SK-N-SH (cell line): ENCODE results near the gene DDA1. TPM values are rescaled to one million over a fixed set of nuclear protein-coding genes. Genes with fewer than 3 reads are reported as not detected.

Source experiments
- CTCF ChIA-PET: fragments of 300-600, 350-600 bp; formaldehyde crosslinking; extraction: SDS; loops from one replicate; lab custom pipeline; 2021; lab: Yijun Ruan, JAX
- POLR2A ChIA-PET: fragments of 350-600 bp; sonication (Branson Sonifier 250); formaldehyde crosslinking; extraction: SDS; loops from one replicate; lab custom pipeline; 2020; ENCODE audit warnings: antibody characterized with exemption, inconsistent platforms; lab: Yijun Ruan, JAX
- DNase-seq: peaks from one replicate; pipeline ENCODE4 v3.0.0; 2012
- H2AFZ ChIP-seq: fragments of 200-600 bp; sonication (generic); 2 replicates; pipeline ENCODE4 v1.8.1; 2016; ENCODE audit warnings: antibody characterized with exemption, mild to moderate bottlenecking, low read depth
- H3F3A ChIP-seq: fragments of 200-600 bp; sonication (generic); replicated peaks from 2 replicates; pipeline ENCODE3; 2016; ENCODE audit warnings: antibody characterized with exemption, mild to moderate bottlenecking; ENCODE audit not compliant: insufficient read depth
- H3K27ac ChIP-seq, 2 experiments: fragments of 200-500 bp in 1 of 2; fragments of 200-600 bp in 1 of 2; sonication (Bioruptor generic) in 1 of 2; sonication (generic), shearing (Covaris generic) in 1 of 2; 2 replicates each; pipeline versions ENCODE4 v1.5.1 to v1.6.1; 2014 to 2016; ENCODE audit warnings: low read depth in 2 of 2, inconsistent platforms in 1 of 2, low read length in 1 of 2, mild to moderate bottlenecking in 1 of 2, mixed read lengths in 1 of 2
- H3K27me3 ChIP-seq: fragments of 200-600 bp; sonication (generic), shearing (Covaris generic); 2 replicates; pipeline ENCODE4 v1.6.1; 2016; ENCODE audit warnings: mixed run types; ENCODE audit not compliant: insufficient read depth
- H3K36me3 ChIP-seq, 2 experiments: fragments of 200-500 bp in 1 of 2; fragments of 200-600 bp in 1 of 2; sonication (Bioruptor generic) in 1 of 2; sonication (generic) in 1 of 2; replicated peaks in 1 of 2; 2 replicates each; pipeline versions ENCODE3 to v1.5.1; 2014 to 2016; ENCODE audit warnings: low read length in 1 of 2, mild to moderate bottlenecking in 1 of 2; ENCODE audit not compliant: insufficient read depth in 2 of 2, control insufficient read depth in 1 of 2
- H3K4me1 ChIP-seq, 2 experiments: fragments of 200-500 bp in 1 of 2; fragments of 200-600 bp in 1 of 2; sonication (Bioruptor generic) in 1 of 2; sonication (generic), shearing (Covaris generic) in 1 of 2; 2 replicates each; pipeline versions ENCODE4 v1.5.1 to v1.6.1; 2014 to 2016; ENCODE audit warnings: low read depth in 1 of 2, low read length in 1 of 2, mixed run types in 1 of 2; ENCODE audit not compliant: insufficient read depth in 2 of 2, control insufficient read depth in 1 of 2
- H3K4me2 ChIP-seq: fragments of 200-600 bp; sonication (generic), shearing (Covaris generic); 2 replicates; pipeline ENCODE4 v1.6.1; 2017; ENCODE audit warnings: mixed run types
- H3K4me3 ChIP-seq, 2 experiments: fragments of 200-500 bp in 1 of 2; fragments of 200-600 bp in 1 of 2; sonication (Bioruptor generic) in 1 of 2; sonication (generic), shearing (Covaris generic) in 1 of 2; 2 replicates each; pipeline versions ENCODE4 v1.5.1 to v1.8.1; 2014 to 2016; ENCODE audit warnings: low read depth in 2 of 2, inconsistent platforms in 1 of 2, low read length in 1 of 2, mild to moderate bottlenecking in 1 of 2, mixed read lengths in 1 of 2, moderate library complexity in 1 of 2
- H3K79me2 ChIP-seq: fragments of 200-600 bp; sonication (generic); 2 replicates; pipeline ENCODE4 v1.8.1; 2017; ENCODE audit warnings: mild to moderate bottlenecking; ENCODE audit not compliant: insufficient read depth
- H3K9ac ChIP-seq: fragments of 200-600 bp; sonication (generic); 2 replicates; pipeline ENCODE4 v1.6.1; 2017; ENCODE audit warnings: mixed run types
- H3K9me2 ChIP-seq: fragments of 200-600 bp; sonication (generic); 2 replicates; pipeline ENCODE4 v1.6.1; 2017; ENCODE audit warnings: mixed run types
- H3K9me3 ChIP-seq: fragments of 200-600 bp; sonication (generic); 2 replicates; pipeline ENCODE4 v1.6.1; 2017; ENCODE audit warnings: mixed run types, mild to moderate bottlenecking, moderate library complexity
- H4K20me1 ChIP-seq: fragments of 200-600 bp; sonication (generic); 2 replicates; pipeline ENCODE4 v1.6.1; 2017; ENCODE audit warnings: mild to moderate bottlenecking, mixed run types; ENCODE audit not compliant: insufficient read depth
- CHD2 ChIP-seq: fragments of 150-350 bp; IDR thresholded peaks from 2 replicates; pipeline ENCODE4 v1.6.1; 2018; ENCODE audit warnings: low read length; ENCODE audit not compliant: partially characterized antibody
- ELF1 ChIP-seq: IDR thresholded peaks from 2 replicates; pipeline ENCODE4 v1.4.0; 2012
- FOXJ3 ChIP-seq: sonication (generic); formaldehyde crosslinking; IDR thresholded peaks from 2 replicates; pipeline ENCODE4 v1.5.1; 2020; ENCODE audit warnings: mild to moderate bottlenecking, missing genetic modification reagents
- FOXM1 ChIP-seq: IDR thresholded peaks from 2 replicates; pipeline ENCODE4 v1.4.0; 2012; ENCODE audit warnings: low read depth, mild to moderate bottlenecking
- GATA2 ChIP-seq: sonication (generic); formaldehyde crosslinking; IDR thresholded peaks from 2 replicates; pipeline ENCODE4 v1.5.0; 2020; ENCODE audit warnings: mild to moderate bottlenecking, missing genetic modification reagents
- JUND ChIP-seq: IDR thresholded peaks from 2 replicates; pipeline ENCODE4 v1.4.0; 2012
- MEF2A ChIP-seq: IDR thresholded peaks from 2 replicates; pipeline ENCODE4 v1.4.0; 2012; ENCODE audit warnings: low read depth, borderline replicate concordance
- NFIC ChIP-seq: IDR thresholded peaks from 2 replicates; pipeline ENCODE4 v1.4.0; 2012; ENCODE audit warnings: borderline replicate concordance
- POLR2AphosphoS5 ChIP-seq: IDR thresholded peaks from 2 replicates; pipeline ENCODE4 v1.6.1; 2012; ENCODE audit warnings: low read depth, low read length
- RFX5 ChIP-seq: IDR thresholded peaks from 2 replicates; pipeline ENCODE4 v1.6.1; 2012; ENCODE audit warnings: mild to moderate bottlenecking, improper control_type of control experiment, low read length
- TAF1 ChIP-seq: IDR thresholded peaks from 2 replicates; pipeline ENCODE4 v1.6.1; 2012; ENCODE audit warnings: low read depth, mild to moderate bottlenecking, low read length, moderate library complexity, borderline replicate concordance
- WGBS: methylation state at CpG from one replicate; pipeline ENCODE4 v1.1.6; 2017; ENCODE audit warnings: low lambda C conversion rate; 5-methylcytosine and 5-hydroxymethylcytosine counted together
- polyA plus RNA-seq, 3 experiments: library from polyadenylated mRNA; depleted of rRNA; stranded (reverse); fragments of >200 nt; gene quantifications; 2 replicates each; pipeline ENCODE4 v1.2.3, GENCODE V29; 2012
- TF ChIP-seq, protein P1 (sequence below): IDR thresholded peaks from 2 replicates; pipeline ENCODE4 v1.4.0; 2012; ENCODE audit warnings: low read depth
- TF ChIP-seq, protein P2 (sequence below): IDR thresholded peaks from 2 replicates; pipeline ENCODE4; 2012
- TF ChIP-seq, protein P3 (sequence below): fragments of 150-350 bp; IDR thresholded peaks from 2 replicates; pipeline ENCODE4 v1.6.1; 2016; ENCODE audit warnings: mild to moderate bottlenecking, low read depth, low read length

The DDA1 gene
- polyA plus RNA-seq, 1 of the 3 experiments (the other 2 are of a cell fraction), result 135 TPM

DNA sequence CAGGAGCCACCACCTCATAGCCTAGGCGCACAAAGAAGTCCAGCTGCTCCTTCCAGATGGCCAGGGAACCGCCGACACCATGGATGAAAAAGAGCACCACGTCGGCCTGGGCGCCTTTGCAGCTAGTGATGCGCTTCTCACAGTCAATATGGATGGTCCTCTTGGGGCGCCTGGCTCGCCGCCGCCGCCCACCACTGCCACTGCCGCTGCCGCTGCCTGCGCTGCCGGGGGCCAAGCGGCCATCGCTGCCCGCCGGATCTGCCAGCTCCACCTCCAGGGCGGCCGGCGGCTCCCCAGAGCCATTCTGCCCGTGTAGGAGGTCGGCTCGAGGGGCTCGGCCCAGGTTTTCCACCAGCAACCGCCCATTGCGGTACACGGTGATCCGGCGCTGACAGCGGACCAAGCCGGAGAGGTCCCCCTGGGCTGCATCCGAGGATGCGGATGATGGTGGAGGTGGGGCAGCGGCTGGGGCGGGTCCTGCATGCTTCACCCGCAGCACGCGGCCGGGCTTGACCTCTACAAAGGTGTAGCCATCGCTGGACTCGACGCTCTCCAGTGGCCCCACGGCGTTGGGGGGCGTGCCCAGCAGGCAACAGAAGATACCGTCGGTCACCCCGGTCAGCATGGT is 8.3 kb upstream of the DDA1 start:
- POLR2A ChIA-PET, result interaction anchor here (2.2 kb wide), 1 partner anchor 32 kb away, joined by 4 read pairs; no protein-coding TSS in a partner anchor

DNA sequence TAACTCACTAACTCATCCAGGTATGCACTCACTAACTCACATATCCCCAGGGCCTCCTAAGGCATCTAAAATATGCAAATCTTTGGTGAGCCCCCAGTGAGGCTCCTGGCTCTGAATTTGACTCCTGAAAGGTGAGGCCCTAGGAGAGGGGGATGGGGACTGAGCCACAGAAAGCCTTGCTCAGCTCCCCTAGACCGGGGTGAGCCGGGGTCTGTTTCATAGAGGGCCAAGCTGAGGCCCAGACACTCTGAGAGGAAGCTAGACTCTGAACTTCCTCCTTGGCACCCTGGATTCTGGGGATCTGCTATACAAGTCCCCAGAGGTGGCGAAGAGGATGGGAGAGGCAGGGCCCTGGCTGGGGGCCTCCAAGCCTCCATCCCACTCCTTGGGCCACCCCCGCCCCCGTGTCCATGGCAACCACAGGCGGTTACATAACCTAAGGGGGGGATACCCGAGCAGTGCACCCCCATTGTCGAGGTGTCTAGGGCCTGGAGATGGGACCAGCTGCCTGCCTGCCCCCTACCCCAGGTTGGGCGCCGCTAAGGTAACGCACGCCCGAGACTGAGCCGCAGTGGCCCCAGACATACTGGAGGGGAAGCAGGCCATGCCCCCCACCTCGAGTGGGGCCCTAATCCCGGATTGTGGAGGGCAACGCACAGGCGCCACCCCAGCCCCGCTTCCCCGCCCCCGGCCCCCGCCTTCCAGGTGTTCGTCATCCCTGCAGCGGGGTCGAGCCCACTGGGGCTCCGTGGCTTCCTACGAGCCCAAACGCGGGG is 6.8 kb upstream of the DDA1 start:
- WGBS, result 43% methylated on average over 6 of the region's 29 CpGs
- Histone ChIP-seq H4K20me1 (no peaks in the 10 kb centered on the region), H3K79me2 (peaks cover 17% of the 10 kb centered on the region), H3K27me3 (no peaks in the 10 kb centered on the region), H3K9ac (peak overlapping the region; percentile 71), H3K27ac (peak overlapping the region in 1 of 2 experiments; percentile 77; a peak in 2 of 4 replicates), H3K4me1 (peaks cover 12 to 27% of the 10 kb centered on the region in 2 experiments; a peak in 3 of 4 replicates), H3K36me3 (peaks cover 0 to 3% of the 10 kb centered on the region in 2 experiments), H3F3A (peaks cover 18% of the 10 kb centered on the region), H3K9me2 (no peaks in the 10 kb centered on the region), H2AFZ (peak overlapping the region; percentile 82), H3K4me2 (peak overlapping the region; percentile 87), H3K9me3 (no peaks in the 10 kb centered on the region), H3K4me3 (peak overlapping the region; percentile 72 to 73)
- TF ChIP-seq FOXJ3 (no peak), GATA2 (CRISPR knock-in tag) (no peak), TAF1 (no peak)
- ChIA-PET POLR2A (interaction anchor here (2.2 kb wide), 1 partner anchor 31 kb away, joined by 4 read pairs; no protein-coding TSS in a partner anchor), CTCF (interaction anchor here (0.6 to 2.5 kb wide), 3 partner anchors 9 to 44 kb away, joined by 3 to 17 read pairs (median 4); no protein-coding TSS in a partner anchor)
- DNase-seq, result no peak

More for the DNA sequence above, 8.3 kb upstream of the DDA1 start:
- Histone ChIP-seq H4K20me1 (no peaks in the 10 kb centered on the region), H3K9me2 (no peaks in the 10 kb centered on the region), H3F3A (peaks cover 22% of the 10 kb centered on the region), H2AFZ (no peak overlapping the region), H3K9ac (no peak overlapping the region), H3K4me2 (no peak overlapping the region), H3K4me1 (peaks cover 12 to 27% of the 10 kb centered on the region in 2 experiments; a peak in 3 of 4 replicates), H3K9me3 (no peaks in the 10 kb centered on the region), H3K27me3 (no peaks in the 10 kb centered on the region), H3K79me2 (peaks cover 2% of the 10 kb centered on the region; the same call in 1 of the 2 replicates), H3K27ac (no peak overlapping the region), H3K4me3 (no peak overlapping the region), H3K36me3 (peaks cover 0 to 3% of the 10 kb centered on the region in 2 experiments)
- TF ChIP-seq NFIC (no peak), JUND (no peak)
- 97% methylated on average over 11 of the region's 51 CpGs for WGBS
- DNase-seq, result no peak
- CTCF ChIA-PET, result interaction anchor here (1.0 kb wide), 1 partner anchor 147 kb away, joined by 3 read pairs; the partner anchor contains the start of gene TMEM221

DNA sequence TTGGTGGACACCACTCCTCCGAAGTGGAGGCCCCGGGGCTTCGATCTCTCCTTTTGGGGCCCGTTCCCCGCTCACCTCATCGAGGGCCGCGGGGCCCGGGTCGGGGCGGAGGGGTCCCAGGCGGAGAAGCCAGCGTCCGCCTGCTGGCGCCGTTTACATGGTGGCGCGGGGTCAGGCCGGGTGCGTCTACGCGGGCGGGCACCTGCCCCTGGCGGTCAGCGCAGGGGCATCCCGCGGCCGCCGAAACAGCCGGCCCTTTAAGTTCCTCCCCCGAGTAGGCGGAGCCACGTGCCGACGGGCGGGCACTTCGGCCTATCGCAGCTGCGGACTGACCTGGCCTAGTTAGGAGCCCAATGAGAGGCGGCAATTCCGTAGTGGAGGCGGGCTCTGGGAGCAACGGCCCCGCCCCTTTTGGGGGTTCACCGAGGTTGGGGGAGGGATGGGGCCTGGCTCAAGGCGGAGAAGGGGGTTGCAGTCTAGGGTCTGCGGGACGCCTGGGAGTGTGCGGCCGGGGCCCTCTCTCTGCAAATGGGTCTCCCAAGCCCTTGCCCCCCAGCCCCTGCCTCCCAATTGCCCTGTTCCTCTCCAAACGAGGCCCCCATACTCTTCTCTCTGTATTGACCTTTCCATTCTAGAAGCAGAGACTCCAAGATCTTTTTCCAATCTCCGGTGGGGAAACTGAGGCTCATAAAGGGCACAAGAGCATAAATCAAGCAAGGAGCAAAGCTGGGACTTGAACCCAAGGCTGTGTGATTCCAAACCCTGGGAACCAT is 6.0 kb upstream of the DDA1 start, which contains the start of gene ABHD8:
TSS of gene ABHD8 (minus strand) at position 259 of the 773 bp plus-strand sequence. CDS start 1,809 bp downstream, outside the sequence.
- Histone ChIP-seq H3K9ac (peak within 1 kb of the TSS; percentile 71), H2AFZ (peak within 1 kb of the TSS; percentile 90), H3K4me3 (peak within 1 kb of the TSS; percentile 72 to 73), H3F3A (peaks cover 18% of the 10 kb centered on the region), H3K36me3 (no peaks in the 10 kb centered on the region), H3K27me3 (no peaks in the 10 kb centered on the region), H3K9me3 (no peaks in the 10 kb centered on the region), H3K27ac (peak within 1 kb of the TSS in 1 of 2 experiments; percentile 77; a peak in 2 of 4 replicates), H3K79me2 (peaks cover 21% of the 10 kb centered on the region), H3K9me2 (no peaks in the 10 kb centered on the region), H3K4me2 (peak within 1 kb of the TSS; percentile 87), H3K4me1 (peaks cover 12 to 30% of the 10 kb centered on the region in 2 experiments; a peak in 3 of 4 replicates), H4K20me1 (no peaks in the 10 kb centered on the region)
- WGBS, result 6% methylated on average over 15 of the region's 52 CpGs
- CTCF ChIA-PET, result interaction anchor here (0.7 to 2.5 kb wide), 5 partner anchors 10 to 83 kb away, joined by 3 to 17 read pairs (median 4); no protein-coding TSS in a partner anchor
- POLR2A ChIA-PET, result interaction anchor here (0.7 to 2.2 kb wide), 4 partner anchors 11 to 516 kb away, joined by 3 to 4 read pairs (median 3); partner anchors contain the start of gene USE1
- DNase-seq, result peak; percentile 95
- TF ChIP-seq FOXM1 (no peak), POLR2AphosphoS5 (peak; percentile 37; the same call in 1 of the 2 replicates), FOXJ3 (no peak), RFX5 (no peak), ELF1 (no peak), JUND (no peak), MEF2A (no peak), CHD2 (peak; percentile 83)
- TF ChIP-seq, protein P1, sequence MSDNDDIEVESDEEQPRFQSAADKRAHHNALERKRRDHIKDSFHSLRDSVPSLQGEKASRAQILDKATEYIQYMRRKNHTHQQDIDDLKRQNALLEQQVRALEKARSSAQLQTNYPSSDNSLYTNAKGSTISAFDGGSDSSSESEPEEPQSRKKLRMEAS, result 0 out of 2 replicates have a peak, but pooled peaks have one; percentile 51
- TF ChIP-seq, protein P2, sequence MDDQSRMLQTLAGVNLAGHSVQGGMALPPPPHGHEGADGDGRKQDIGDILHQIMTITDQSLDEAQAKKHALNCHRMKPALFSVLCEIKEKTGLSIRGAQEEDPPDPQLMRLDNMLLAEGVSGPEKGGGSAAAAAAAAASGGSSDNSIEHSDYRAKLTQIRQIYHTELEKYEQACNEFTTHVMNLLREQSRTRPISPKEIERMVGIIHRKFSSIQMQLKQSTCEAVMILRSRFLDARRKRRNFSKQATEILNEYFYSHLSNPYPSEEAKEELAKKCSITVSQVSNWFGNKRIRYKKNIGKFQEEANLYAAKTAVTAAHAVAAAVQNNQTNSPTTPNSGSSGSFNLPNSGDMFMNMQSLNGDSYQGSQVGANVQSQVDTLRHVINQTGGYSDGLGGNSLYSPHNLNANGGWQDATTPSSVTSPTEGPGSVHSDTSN, result peak; percentile 100
- TF ChIP-seq, protein P3, sequence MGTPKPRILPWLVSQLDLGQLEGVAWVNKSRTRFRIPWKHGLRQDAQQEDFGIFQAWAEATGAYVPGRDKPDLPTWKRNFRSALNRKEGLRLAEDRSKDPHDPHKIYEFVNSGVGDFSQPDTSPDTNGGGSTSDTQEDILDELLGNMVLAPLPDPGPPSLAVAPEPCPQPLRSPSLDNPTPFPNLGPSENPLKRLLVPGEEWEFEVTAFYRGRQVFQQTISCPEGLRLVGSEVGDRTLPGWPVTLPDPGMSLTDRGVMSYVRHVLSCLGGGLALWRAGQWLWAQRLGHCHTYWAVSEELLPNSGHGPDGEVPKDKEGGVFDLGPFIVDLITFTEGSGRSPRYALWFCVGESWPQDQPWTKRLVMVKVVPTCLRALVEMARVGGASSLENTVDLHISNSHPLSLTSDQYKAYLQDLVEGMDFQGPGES, result peak; percentile 74
